Keratinocyte (primary cell): ENCODE data around the gene SENP8.

ENCODE experiments used
- EZH2 ChIP-seq: IDR thresholded peaks from one replicate; pipeline ENCODE4 v1.6.1; 2012; ENCODE audit warnings: inconsistent platforms, mild to moderate bottlenecking, low read length, moderate library complexity
- TF ChIP-seq, protein P1 (sequence below), 3 experiments: IDR thresholded peaks in 1 of 3; conservative IDR thresholded peaks in 1 of 3; optimal IDR thresholded peaks in 1 of 3; 2 replicates in 2 of 3; 3 replicates in 1 of 3; pipeline versions ENCODE3 to v1.5.1; 2011; ENCODE audit warnings: low read length in 3 of 3, mild to moderate bottlenecking in 3 of 3, moderate library complexity in 2 of 3, control low read depth in 1 of 3, inconsistent platforms in 1 of 3; ENCODE audit not compliant: insufficient read depth in 2 of 3; ENCODE audit errors: extremely low read depth in 1 of 3

DNA sequence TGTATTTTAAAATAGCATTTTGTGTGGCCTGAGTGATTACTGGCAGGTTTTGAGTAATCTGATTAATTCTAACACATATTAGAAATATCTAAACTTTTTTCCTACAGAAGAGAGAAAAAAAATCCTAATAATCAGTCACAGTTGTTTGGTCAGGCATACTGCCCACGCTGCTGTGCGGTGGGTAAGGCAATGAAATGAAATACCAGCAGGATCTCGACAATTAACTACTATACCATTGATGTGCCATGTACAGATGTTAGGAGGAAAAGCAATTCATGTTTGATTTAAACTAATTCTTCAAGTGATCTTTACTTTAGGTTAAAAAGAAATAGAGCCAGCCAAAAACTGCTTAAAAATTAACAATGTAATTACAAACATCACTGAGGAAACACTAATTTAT, 74.2 kb downstream of the SENP8 start:
- no peak for TF ChIP-seq EZH2
- TF ChIP-seq, protein P1, sequence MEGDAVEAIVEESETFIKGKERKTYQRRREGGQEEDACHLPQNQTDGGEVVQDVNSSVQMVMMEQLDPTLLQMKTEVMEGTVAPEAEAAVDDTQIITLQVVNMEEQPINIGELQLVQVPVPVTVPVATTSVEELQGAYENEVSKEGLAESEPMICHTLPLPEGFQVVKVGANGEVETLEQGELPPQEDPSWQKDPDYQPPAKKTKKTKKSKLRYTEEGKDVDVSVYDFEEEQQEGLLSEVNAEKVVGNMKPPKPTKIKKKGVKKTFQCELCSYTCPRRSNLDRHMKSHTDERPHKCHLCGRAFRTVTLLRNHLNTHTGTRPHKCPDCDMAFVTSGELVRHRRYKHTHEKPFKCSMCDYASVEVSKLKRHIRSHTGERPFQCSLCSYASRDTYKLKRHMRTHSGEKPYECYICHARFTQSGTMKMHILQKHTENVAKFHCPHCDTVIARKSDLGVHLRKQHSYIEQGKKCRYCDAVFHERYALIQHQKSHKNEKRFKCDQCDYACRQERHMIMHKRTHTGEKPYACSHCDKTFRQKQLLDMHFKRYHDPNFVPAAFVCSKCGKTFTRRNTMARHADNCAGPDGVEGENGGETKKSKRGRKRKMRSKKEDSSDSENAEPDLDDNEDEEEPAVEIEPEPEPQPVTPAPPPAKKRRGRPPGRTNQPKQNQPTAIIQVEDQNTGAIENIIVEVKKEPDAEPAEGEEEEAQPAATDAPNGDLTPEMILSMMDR (optimal IDR thresholded peaks at IDR 0.05 in 1 of 3, IDR thresholded peaks at IDR 0.05 in 1 of 3, conservative IDR thresholded peaks at IDR 0.05 in 1 of 3; ENCODE audit: extremely low read depth in 1 of 3, insufficient read depth in 2 of 3, low read length in 3 of 3), result no peak
